DMS153 (cell line): Measurements from ENCODE around the gene PSORS1C1.
"Not testable (repeated sequence)": the region's sequence is repeated elsewhere in the genome, so short reads cannot be mapped to it uniquely, and the experiment has no call there.

Experiments
- DNase-seq: peaks from one replicate; lab custom pipeline; 2025; lab: John Stamatoyannopoulos, UW

Gene PSORS1C1

DNA sequence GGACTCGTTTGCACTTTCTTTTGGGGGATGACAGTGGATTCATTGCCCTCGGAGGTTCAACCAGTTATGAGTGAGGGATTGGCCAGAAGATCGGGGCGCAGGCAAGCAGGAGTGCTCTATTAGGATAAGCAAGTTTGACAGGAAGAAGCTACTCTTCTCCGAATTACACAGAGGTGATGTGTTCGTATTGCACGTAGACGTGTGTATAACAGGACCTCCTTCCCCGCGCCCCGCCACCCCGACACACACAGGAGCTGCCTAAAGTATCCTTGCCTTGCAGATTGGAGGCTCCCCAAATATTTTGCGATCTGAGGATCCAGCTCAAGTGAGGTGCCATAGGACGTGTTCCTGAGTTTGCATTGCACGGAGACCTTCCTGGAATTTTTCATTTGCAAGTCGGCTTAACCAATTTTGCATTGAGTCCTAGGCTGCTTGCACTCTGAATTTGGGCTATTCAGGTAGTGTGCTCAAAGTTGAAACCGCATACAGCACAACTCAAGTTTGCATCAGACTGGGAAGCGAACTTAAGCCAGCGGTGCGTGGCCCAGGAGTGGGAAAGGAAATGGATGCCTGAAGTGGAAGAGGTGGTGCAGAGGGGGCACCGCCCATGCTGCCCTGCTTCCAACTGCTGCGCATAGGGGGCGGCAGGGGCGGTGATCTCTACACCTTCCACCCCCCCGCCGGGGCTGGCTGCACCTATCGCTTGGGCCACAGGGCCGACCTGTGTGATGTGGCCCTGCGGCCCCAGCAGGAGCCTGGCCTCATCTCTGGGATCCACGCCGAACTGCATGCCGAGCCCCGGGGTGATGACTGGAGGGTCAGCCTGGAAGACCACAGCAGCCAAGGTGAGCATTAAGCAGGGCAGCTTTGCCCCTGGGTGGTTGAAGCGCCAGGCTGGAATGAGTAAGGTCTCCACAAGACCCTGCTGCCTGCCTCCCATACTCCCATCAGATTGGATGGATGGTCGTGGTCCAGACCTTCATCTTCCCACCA, 44.6 kb downstream of the PSORS1C1 start:
- no peak for DNase-seq

DNA sequence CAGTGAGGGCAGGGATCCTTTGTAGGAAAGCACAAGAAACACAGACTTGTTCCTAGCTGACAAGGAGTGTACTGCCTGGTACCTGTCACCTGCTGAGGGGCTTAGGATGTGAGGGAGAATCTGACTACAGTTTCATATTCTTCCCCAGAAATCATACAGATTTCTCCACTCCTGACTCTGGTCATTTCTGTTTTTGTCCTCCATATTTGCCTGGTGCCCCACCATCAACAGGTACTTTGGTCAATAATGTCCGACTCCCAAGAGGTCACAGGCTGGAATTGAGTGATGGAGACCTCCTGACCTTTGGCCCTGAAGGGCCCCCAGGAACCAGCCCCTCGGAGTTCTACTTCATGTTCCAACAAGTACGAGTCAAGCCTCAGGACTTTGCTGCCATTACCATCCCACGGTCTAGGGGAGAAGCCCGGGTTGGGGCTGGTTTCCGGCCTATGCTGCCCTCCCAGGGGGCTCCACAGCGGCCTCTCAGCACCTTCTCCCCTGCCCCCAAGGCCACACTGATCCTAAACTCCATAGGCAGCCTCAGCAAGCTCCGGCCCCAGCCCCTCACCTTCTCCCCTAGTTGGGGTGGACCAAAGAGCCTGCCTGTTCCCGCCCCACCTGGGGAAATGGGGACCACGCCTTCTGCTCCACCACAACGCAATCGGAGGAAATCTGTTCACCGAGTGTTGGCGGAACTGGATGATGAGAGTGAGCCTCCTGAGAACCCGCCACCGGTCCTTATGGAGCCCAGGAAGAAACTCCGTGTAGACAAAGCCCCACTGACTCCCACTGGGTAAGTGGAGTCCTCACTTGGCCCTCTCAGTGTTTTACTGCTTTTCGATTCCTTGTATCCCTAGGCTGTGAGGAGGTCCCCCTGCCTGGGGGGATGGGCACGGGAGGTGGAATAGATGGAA, 46.9 kb downstream of the PSORS1C1 start:
- no peak for DNase-seq

DNA sequence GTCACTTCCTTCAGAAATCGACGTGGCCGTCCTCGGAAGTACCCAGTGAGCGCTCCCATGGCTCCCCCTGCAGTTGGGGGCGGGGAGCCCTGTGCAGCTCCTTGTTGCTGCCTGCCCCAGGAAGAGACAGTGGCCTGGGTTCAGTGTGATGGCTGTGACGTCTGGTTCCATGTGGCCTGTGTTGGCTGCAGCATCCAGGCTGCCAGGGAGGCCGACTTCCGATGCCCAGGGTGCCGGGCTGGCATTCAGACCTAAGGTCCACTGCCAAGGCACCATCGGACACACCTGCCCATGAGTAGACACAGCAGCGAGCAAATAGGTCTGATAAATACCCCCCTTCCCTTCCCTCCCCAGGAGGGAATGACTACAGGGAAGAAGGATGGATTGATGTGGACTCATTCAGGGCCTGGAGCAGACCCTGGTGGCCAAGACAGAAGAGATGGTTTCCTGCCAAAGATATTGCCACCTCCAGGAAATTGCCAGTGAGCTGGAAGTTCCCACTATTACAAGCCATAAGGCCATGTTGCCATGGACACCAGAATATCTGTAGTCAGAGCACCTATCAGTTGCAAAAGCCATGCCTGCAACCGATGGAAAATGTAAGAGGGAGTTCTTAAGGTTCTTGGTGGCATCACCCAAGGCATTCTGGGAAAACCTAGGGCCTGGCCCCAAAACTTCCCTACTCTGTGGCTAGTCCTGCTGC, 48.0 kb downstream of the PSORS1C1 start:
- no peak for DNase-seq

DNA sequence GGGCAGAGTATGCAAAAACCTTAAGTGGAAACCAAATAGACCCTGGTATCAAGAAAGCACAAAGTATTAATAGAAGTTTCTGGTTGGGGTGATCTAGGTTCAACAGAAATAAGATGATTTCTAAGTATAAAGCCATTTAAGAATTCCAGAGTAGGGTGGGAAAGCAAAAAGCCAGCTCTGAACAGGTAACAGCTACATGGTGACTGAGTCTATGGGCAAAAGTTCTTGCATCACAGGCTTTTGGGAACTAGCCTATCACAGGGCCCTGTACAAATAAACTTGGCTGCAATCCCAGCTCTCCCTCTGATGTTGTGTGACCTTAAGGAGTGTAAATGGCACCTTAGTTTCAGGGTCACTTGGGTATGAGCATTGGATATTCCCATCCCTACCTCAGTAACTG, 49.3 kb downstream of the PSORS1C1 start:
- DNase-seq, result no peak

DNA sequence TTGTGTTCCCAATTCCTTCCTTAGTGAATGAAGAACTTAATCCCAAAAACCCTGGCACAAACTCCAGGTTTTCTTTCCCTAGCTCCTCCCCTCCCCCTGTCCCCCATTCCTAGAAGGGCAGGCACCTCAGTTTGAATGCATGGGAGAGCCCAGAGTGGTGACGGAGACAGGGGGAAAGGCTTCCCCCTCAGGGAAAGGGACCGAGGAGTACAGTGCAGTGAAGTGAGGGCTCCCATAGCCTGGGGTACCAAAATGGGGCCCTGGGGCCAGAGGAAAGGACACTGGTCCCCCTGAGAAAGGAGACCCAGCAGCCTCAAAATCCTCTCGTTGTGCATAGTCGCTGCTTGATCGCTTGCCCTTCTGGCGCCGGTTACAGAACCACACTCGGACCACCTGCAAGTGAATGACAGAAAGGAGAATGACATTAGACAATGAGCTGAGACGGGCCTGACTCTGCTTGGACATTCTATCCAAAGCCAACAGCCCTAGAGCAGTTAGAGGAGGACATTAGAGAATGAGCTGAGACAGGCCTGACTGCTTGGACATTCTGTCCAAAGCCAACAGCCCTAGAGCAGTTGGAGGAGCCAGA, 50.0 kb downstream of the PSORS1C1 start:
- not testable (repeated sequence) for DNase-seq

DNA sequence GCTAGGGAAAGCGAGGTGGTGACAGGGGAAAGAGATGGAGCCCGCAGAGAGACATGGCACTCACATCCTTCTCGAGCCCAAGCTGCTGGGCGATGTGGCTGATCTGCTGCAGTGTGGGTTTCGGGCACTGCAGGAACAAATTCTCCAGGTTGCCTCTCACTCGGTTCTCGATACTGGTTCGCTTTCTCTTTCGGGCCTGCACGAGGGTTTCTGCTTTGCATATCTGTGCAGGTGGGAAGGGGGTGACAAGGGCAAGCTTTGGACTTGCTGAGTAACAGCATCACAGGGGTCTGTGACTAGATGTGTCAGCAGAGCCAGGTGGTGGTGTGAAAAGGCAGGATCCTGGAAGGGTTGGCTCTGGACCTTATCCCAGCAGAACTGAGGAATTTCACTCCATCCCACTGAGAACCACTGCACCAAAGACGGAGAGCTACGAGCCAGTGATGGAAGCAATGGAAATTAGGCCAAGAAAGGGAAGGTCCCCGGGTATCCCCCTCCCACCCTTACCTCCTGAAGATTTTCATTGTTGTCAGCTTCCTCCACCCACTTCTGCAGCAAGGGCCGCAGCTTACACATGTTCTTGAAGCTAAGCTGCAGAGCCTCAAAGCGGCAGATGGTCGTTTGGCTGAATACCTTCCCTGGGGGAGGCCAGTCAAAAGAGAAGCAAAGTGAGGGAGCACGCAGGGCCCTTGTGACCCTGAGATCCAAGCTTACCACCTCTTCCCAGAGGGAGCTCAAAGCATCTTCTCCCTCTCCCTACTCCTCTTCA, 50.6 kb downstream of the PSORS1C1 start:
- DNase-seq, result not testable (repeated sequence)

DNA sequence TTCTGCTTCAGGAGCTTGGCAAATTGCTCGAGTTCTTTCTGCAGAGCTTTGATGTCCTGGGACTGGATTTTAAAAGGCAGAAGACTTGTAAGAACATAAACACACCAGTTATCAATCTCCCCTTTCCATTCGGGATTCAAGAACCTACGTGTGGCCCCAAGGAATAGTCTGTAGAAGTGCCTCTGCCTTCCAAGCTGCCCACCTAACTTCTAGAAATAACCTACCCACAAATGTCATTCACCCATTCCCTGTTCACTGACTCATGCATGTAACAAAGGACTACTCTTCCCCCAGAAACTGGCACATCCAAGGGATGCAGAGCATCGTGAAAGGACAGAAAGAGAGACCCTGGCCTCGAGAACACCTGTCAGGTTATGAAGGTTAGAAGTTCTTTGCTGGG, 51.4 kb downstream of the PSORS1C1 start:
- no peak for DNase-seq

DNA sequence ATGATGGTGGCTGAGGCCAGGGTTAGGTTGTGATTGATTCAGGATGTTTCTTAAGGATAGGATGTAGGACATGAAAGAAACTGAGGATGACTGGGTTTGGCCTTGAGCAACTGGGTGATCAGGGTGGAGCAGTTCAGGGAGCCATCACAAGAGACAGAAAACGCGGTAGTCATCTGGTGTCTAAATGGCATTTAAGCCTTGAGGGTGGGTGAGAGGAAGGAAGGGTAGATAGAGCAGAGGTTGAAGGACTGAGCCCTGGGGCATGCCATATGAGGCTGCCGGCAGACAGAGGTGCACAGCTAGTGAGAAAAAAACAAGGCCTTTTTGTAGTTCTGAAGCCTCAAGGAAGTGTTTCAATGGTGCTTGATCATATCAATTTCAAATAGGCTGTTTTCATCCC, 54.0 kb downstream of the PSORS1C1 start:
- DNase-seq, result no peak

DNA sequence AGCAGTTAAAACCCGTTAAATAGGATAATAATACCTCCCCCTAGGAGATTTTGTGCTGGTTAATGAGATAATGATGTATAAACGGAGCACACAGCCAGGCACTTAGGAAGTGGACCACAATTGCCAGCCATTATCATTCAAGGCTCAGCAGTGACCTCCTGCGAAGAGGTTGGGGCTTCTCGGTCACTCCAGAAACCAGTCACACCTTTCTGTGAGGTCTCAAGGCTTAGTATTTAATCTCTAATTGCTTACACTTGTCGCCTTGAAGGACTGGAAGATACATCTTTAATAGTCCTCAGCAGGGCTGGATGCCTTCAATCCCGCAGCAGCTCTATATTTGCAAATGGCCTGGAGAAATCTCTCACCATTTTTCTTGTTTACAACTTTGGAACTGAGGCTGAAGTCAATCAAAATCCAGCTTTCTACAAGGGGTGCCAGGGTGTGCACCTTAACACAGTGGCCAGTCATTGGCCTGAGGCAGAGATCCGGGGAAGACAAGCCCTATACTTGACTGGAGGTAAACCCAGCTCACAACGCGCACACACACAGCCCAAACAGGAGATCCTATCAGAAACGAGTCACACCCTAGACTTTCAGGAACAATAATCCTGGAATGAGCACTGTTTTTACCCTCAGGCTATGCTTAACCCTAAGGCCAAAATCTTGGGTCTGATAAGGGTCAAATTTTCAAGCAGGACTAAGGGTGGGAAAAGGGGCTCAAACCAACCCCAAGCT, 54.7 kb downstream of the PSORS1C1 start:
- no peak for DNase-seq

DNA sequence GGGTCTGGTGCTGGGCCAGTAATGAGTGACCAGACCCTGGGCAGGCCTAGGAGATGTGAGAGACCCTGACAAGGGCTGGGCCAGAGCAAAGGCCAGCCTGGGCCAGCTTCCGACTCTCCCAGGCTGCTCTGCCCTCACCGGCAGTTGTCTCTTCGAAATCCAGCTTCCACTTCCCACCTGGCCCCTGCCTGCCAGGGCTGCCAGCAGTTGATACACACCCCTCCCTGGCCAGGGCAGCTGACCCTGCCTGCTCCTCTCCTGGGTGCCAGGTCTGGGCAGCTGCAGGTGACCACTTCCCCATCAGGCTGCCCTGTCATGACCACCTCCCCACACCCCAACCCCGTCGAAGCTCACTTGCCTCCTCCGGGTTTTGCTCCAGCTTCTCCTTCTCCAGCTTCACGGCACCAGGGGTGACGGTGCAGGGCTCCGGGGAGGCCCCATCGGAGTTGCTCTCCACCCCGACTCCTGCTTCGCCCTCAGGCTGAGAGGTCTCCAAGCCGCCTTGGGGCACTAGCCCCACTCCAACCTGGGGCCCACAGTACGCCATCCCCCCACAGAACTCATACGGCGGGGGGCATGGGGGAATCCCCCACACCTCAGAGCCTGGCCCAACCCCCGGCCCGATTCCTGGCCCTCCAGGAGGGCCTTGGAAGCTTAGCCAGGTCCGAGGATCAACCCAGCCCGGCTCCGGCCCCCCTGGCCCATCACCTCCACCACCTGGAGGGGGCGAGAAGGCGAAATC, 55.4 kb downstream of the PSORS1C1 start:
- not testable (repeated sequence) for DNase-seq

DNA sequence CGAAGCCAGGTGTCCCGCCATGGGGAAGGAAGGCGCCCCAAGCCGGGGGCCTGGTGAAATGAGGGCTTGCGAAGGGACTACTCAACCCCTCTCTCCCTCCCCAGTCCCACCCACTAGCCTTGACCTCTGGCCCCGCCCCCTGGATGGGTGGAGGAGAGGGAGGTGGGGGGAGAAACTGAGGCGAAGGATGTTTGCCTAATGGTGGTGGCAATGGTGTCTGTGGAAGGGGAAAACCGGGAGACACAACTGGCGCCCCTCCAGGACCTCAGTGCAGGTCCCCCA, 55.9 kb downstream of the PSORS1C1 start, which contains the start of gene POU5F1:
TSS of gene POU5F1 (minus strand) at position 83 of the 282 bp plus-strand sequence. CDS start at position 21, 62 bp downstream.
- DNase-seq, result no peak

DNA sequence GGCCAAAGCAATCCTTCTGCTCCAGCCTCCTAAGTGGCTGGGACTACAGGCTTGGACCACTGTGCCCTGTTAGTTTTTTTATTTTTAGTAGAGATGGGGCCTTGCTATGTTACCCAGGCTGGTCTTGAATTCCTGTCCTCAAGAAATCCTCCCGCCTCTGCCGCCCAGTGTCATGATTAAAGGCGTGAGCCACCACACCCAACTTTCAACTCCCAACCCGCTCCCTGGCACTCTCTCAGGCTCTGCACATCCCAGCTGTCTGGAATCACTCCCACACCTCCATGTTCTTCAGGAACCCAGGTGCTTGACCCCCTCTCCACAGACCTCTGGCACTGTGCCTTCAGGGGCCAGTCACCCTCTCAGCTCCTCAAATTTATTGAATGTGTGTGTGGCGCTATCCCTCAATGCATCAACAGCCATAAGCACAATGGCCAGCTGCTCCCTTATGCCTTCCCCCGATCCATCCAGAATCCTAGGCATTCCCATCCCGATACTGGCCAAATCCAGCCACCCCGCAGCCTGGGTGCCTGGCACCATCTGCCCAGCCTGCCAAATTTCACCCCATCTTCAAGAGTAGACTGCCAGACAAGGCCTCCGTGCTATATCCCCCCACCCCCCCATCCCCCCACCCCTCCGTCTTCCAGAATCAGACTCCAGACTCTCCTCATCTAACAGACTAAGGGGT, 56.5 kb downstream of the PSORS1C1 start:
- no peak for DNase-seq

DNA sequence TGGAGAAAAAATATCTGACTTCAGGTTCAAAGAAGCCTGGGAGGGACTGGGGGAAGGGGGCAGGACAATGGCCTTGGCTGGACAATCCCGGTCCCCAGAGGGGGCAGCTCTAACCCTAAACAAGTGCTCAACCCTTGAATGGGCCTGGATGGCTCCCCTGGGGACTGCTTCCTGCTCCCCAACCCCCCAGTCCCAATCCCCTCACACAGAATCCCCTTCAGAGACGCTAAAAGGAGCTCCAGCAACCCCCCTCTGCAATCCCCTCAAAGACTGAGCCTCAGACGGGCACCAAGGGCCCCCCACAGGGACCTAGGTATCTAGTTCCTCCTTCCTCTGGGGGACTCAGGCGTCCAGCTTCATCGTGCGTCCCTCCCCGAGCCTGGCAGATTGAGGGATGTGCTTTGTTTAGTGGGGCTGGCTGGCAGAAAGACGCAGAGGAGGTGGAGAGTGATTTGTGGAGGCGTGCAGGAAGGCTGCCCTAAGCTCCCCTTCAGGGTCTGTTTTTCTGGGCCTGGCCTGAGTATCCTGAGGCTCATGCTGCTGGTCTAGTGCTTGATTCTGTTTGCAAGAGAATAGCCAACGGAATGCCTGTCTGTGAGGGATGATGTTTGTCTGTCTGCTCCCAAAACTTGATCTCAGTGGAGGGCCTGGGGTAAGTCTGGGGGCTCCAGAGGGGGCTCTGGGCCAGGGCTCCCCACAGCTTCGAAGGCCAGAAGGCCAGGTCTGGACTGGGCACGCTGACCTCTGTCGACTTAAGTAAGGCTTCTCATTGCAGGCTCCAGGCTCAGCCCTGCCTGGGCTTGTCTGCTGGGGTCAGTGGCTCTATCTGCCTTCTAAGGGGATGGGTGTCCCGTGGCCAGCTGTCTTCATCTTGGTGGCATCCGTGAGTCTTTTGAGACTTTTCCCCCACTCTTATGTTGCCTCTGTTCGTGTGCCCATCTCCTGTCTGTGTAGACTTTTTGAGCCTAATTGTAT, 57.6 kb downstream of the PSORS1C1 start:
- no peak for DNase-seq

DNA sequence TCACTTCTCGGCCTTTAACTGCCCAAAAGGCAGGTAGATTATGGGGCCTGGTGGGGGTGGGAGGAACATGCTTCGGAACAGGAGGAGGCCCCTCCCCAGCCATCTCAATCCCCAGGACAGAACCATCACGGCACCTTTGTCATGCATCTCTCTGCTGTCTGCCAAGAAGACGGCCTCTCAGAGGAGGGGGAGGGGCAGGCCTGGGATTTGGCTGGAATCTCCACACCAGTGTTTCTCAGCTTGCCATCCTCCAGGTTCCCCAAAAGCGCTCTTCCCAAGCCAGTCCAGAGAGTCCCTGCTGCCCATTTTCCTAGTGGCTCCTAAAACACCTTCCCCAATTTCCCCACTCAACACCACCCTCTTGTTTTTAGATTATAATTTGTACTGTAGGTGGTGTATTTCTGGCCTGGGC, 58.4 kb downstream of the PSORS1C1 start:
- DNase-seq, result no peak

DNA sequence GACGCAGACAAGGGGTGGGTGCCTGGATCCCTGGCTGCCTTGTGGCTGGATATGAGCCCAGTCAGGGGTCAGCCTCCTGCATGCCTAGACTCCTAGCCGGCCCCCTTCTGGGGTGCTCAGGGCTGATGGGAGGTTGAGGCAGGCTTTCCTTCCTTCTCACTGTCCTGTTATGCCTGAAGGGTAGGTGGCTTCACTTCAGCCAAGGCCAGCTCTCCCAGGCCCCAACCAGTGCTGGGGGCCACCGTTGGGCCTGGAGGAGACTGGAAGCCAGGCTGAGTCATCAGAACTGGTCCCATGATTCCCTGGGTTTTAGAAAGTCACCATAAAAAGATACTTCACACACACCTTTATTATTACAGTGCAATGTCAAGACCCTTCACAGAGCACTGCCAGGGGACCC, 58.8 kb downstream of the PSORS1C1 start:
- no peak for DNase-seq

DNA sequence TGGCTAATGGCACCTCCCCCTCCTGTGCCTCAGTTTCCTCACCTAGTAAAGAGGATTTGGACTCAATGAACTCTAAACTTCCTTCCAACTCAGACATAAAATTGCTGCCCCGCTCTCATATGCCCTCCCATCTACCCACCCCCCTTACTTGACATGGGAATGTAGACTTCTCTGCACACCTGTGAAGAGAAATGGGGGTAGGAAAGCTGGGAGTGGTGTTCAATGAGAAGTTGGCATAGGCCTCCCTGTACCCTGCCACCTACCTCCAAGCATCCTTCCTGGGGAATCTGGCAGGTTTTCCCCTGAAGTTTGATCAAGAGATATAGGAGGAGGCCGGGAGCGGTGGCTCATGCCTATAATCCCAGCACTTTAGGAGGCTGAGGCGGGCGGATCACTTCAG, 59.8 kb downstream of the PSORS1C1 start:
- no peak for DNase-seq

DNA sequence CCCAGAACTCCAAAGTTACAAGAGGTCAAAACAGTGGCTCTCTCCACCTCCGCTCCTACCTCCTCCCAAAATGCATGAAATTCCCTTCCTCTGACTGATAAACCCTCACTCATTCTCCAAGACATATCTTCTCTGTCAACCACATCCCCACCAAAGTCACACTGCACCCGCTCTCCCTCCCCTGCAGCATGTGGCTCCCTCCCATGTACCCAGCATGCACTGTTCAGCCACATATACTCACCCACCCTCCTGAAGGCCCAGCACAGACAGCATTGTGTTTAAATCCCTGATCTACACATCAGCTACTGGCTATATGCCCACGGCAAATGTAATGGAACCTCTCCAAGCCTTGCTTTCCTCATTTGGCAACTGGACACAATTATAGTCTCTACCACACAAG, 61.4 kb downstream of the PSORS1C1 start:
- DNase-seq, result no peak
